Neural cell (in vitro differentiated cells): ENCODE data around the gene YWHAE. TPM values are rescaled to one million over a fixed set of nuclear protein-coding genes. Genes with fewer than 3 reads are reported as not detected.
"Not testable (repeated sequence)": the region's sequence is repeated elsewhere in the genome, so short reads cannot be mapped to it uniquely, and the experiment has no call there.

Experiments used
- H2AFZ ChIP-seq: fragments of 200-600, 300-800 bp; sonication (generic), shearing (Covaris generic); 2 replicates; pipeline ENCODE4 v1.6.0; 2014; ENCODE audit warnings: low read depth, mild to moderate bottlenecking, antibody characterized with exemption, low read length, moderate library complexity
- H3F3A ChIP-seq: fragments of 200-600 bp; shearing (Covaris generic); 2 replicates; pipeline ENCODE4 v1.6.1; 2016; ENCODE audit warnings: mild to moderate bottlenecking, moderate library complexity, mixed read lengths, antibody characterized with exemption, low read length; ENCODE audit not compliant: insufficient read depth, poor library complexity, severe bottlenecking
- H3K27ac ChIP-seq: fragments of 200-600, 300-800 bp; sonication (generic), shearing (Covaris generic); 2 replicates; pipeline ENCODE4 v1.5.1; 2014; ENCODE audit warnings: mild to moderate bottlenecking, low read length, moderate library complexity
- H3K27me3 ChIP-seq: fragments of 300-800, 200-600 bp; sonication (generic), shearing (Covaris generic); 2 replicates; pipeline ENCODE4 v1.6.0; 2014; ENCODE audit warnings: mild to moderate bottlenecking, low read depth, low read length, moderate library complexity; ENCODE audit not compliant: insufficient read depth
- H3K36me3 ChIP-seq: fragments of 300-800, 200-600 bp; sonication (generic), shearing (Covaris generic); 2 replicates; pipeline ENCODE4 v1.5.1; 2014; ENCODE audit warnings: mild to moderate bottlenecking, antibody characterized with exemption, low read length, moderate library complexity; ENCODE audit not compliant: insufficient read depth
- H3K4me2 ChIP-seq: fragments of 300-800, 200-600 bp; sonication (generic), shearing (Covaris generic); 2 replicates; pipeline ENCODE4 v1.6.0; 2014; ENCODE audit warnings: mild to moderate bottlenecking, low read length
- H3K4me3 ChIP-seq: fragments of 300-800, 200-600 bp; sonication (generic), shearing (Covaris generic); 2 replicates; pipeline ENCODE4 v1.5.1; 2014; ENCODE audit warnings: mild to moderate bottlenecking, low read length, moderate library complexity
- H3K79me2 ChIP-seq: fragments of 200-600 bp; shearing (Covaris generic); replicated peaks from 2 replicates; pipeline ENCODE4 v1.6.0; 2014; ENCODE audit warnings: mild to moderate bottlenecking, low read length, moderate library complexity; ENCODE audit not compliant: insufficient read depth
- H3K9ac ChIP-seq: fragments of 300-800, 200-600 bp; sonication (generic), shearing (Covaris generic); 2 replicates; pipeline ENCODE4 v1.6.1; 2016; ENCODE audit warnings: mild to moderate bottlenecking, low read length, mixed read lengths
- H3K9me2 ChIP-seq: fragments of 200-600 bp; shearing (Covaris generic); 2 replicates; pipeline ENCODE4 v1.6.1; 2016; ENCODE audit warnings: mild to moderate bottlenecking, low read length, mixed read lengths; ENCODE audit not compliant: insufficient read depth
- H3K9me3 ChIP-seq: fragments of 200-600, 300-800 bp; sonication (generic), shearing (Covaris generic); 2 replicates; pipeline ENCODE4 v1.6.1; 2016; ENCODE audit warnings: mild to moderate bottlenecking, mixed run types, low read length, moderate library complexity, mixed read lengths
- H4K20me1 ChIP-seq: fragments of 200-600 bp; shearing (Covaris generic); 2 replicates; pipeline ENCODE4 v1.6.1; 2016; ENCODE audit warnings: mild to moderate bottlenecking, mixed run types; ENCODE audit not compliant: insufficient read depth
- EP300 ChIP-seq: fragments of 450-650 bp; conservative IDR thresholded peaks from 2 replicates; pipeline ENCODE4 v1.6.1; 2014; ENCODE audit warnings: antibody characterized with exemption, mild to moderate bottlenecking, moderate library complexity; ENCODE audit not compliant: poor library complexity, severe bottlenecking
- EZH2 ChIP-seq: fragments of 200-600, 300-800 bp; shearing (Covaris generic), sonication (generic); IDR thresholded peaks from 2 replicates; pipeline ENCODE4 v1.6.1; 2014; ENCODE audit warnings: antibody characterized with exemption, low read length, borderline replicate concordance, mild to moderate bottlenecking; ENCODE audit not compliant: insufficient read depth, poor library complexity, severe bottlenecking
- MXI1 ChIP-seq: fragments of 450-650 bp; conservative IDR thresholded peaks from 2 replicates; pipeline ENCODE4 v1.6.1; 2014; ENCODE audit warnings: antibody characterized with exemption, mild to moderate bottlenecking; ENCODE audit not compliant: poor library complexity, severe bottlenecking
- POLR2AphosphoS5 ChIP-seq: IDR thresholded peaks from 2 replicates; pipeline ENCODE4 v1.6.1; 2012
- RAD21 ChIP-seq: fragments of 450-650 bp; conservative IDR thresholded peaks from 2 replicates; pipeline ENCODE4 v1.6.1; 2014; ENCODE audit warnings: antibody characterized with exemption, mild to moderate bottlenecking, moderate library complexity
- SMC3 ChIP-seq: fragments of 450-650 bp; conservative IDR thresholded peaks from 2 replicates; pipeline ENCODE4 v1.6.1; 2014; ENCODE audit warnings: antibody characterized with exemption, mild to moderate bottlenecking, moderate library complexity; ENCODE audit not compliant: poor library complexity
- TAF1 ChIP-seq: IDR thresholded peaks from 2 replicates; pipeline ENCODE4 v1.6.1; 2012; ENCODE audit warnings: low read depth
- polyA plus RNA-seq: library from polyadenylated mRNA; depleted of rRNA; stranded (reverse); fragments of >200 nt; gene quantifications from 2 replicates; pipeline ENCODE4 v1.2.3, GENCODE V29; 2014
- TF ChIP-seq, protein P1 (sequence below): fragments of 450-650 bp; IDR thresholded peaks from 2 replicates; pipeline ENCODE4 v1.5.1; 2014; ENCODE audit warnings: antibody characterized with exemption, mild to moderate bottlenecking, moderate library complexity; ENCODE audit not compliant: poor library complexity, severe bottlenecking
- TF ChIP-seq, protein P2 (sequence below): IDR thresholded peaks from 2 replicates; pipeline ENCODE4 v1.6.1; 2012; ENCODE audit warnings: borderline replicate concordance

Gene YWHAE
- polyA plus RNA-seq, 1 donor from 2014 or later: 594 TPM

DNA sequence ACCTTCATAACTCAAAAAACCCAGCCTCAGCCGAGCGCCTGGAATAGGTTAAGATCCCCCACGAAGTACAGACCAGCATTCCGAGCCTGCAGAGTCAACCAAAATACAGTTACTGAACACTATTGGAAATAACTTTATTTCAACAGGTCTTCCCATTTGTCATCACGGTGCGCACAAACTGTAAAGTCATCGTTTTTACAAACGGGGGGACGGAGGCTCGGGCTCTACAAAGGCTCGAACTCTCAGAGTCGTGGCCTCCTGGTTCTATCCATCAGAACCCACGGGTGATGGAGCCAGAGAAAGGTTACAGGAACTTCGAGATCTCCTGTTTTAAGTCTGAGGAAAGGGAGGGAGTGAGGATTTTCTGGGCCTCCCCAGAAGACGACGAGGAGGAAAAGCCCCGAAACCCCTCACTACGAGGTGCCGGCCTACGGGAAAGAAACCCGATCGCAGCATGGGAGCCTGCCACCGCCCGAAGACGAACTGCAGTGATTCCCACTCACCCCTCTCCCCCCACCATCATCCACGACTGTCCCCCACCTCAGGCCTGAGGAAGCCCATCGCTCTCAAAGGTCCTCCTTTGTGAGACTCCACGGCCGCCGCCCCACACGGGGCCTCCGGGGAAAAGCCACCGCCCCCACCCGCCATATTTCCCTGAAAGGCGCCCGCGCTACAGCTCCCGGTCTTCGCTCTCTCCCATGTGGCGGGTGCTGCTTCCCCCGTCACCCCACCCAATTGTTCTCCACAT is 917 bp downstream of the YWHAE start:
- peak overlapping the region; percentile 99 for H3K9ac ChIP-seq
- no peaks in the 10 kb centered on the region for H3K36me3 ChIP-seq
- no peaks in the 10 kb centered on the region for H3K9me2 ChIP-seq
- peak overlapping the region; percentile 99 for H3K27ac ChIP-seq
- H3F3A ChIP-seq: peaks cover 4% of the 10 kb centered on the region
- peak overlapping the region; percentile 66 for H3K4me2 ChIP-seq
- no peaks in the 10 kb centered on the region for H3K9me3 ChIP-seq
- H4K20me1 ChIP-seq: peaks cover 17% of the 10 kb centered on the region
- TF ChIP-seq, protein P1, sequence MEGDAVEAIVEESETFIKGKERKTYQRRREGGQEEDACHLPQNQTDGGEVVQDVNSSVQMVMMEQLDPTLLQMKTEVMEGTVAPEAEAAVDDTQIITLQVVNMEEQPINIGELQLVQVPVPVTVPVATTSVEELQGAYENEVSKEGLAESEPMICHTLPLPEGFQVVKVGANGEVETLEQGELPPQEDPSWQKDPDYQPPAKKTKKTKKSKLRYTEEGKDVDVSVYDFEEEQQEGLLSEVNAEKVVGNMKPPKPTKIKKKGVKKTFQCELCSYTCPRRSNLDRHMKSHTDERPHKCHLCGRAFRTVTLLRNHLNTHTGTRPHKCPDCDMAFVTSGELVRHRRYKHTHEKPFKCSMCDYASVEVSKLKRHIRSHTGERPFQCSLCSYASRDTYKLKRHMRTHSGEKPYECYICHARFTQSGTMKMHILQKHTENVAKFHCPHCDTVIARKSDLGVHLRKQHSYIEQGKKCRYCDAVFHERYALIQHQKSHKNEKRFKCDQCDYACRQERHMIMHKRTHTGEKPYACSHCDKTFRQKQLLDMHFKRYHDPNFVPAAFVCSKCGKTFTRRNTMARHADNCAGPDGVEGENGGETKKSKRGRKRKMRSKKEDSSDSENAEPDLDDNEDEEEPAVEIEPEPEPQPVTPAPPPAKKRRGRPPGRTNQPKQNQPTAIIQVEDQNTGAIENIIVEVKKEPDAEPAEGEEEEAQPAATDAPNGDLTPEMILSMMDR: no peak
- TF ChIP-seq, protein P2, sequence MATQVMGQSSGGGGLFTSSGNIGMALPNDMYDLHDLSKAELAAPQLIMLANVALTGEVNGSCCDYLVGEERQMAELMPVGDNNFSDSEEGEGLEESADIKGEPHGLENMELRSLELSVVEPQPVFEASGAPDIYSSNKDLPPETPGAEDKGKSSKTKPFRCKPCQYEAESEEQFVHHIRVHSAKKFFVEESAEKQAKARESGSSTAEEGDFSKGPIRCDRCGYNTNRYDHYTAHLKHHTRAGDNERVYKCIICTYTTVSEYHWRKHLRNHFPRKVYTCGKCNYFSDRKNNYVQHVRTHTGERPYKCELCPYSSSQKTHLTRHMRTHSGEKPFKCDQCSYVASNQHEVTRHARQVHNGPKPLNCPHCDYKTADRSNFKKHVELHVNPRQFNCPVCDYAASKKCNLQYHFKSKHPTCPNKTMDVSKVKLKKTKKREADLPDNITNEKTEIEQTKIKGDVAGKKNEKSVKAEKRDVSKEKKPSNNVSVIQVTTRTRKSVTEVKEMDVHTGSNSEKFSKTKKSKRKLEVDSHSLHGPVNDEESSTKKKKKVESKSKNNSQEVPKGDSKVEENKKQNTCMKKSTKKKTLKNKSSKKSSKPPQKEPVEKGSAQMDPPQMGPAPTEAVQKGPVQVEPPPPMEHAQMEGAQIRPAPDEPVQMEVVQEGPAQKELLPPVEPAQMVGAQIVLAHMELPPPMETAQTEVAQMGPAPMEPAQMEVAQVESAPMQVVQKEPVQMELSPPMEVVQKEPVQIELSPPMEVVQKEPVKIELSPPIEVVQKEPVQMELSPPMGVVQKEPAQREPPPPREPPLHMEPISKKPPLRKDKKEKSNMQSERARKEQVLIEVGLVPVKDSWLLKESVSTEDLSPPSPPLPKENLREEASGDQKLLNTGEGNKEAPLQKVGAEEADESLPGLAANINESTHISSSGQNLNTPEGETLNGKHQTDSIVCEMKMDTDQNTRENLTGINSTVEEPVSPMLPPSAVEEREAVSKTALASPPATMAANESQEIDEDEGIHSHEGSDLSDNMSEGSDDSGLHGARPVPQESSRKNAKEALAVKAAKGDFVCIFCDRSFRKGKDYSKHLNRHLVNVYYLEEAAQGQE: no peak
- TF ChIP-seq RAD21: no peak
- peak; percentile 2 for TF ChIP-seq TAF1
- TF ChIP-seq SMC3: no peak
- no peak for TF ChIP-seq POLR2AphosphoS5
- no peak for TF ChIP-seq EZH2
- no peak for TF ChIP-seq EP300
- peak; percentile 22 for TF ChIP-seq MXI1
- H3K79me2 ChIP-seq: peaks cover 58% of the 10 kb centered on the region
- peak overlapping the region; percentile 90 for H3K4me3 ChIP-seq
- peak overlapping the region; percentile 93 for H2AFZ ChIP-seq
- no peaks in the 10 kb centered on the region for H3K27me3 ChIP-seq

DNA sequence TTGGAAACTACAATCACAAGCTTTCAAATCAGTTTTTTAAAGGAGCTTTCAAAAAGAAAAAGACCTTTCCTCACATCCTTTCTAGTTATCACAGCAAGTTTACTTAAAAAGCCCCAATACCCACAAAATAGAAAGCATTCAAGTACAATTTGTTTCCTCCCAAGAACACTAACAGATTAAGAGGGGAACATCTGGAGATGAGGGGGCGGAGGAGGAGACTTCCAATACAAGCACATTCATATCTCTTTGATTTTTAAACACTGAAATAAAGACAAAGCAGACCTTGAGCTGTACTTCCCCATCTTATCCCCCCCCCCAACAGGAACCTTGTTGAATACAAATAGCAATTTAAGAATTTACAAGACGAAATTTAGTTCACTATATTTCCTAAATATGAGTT is 2.0 kb downstream of the YWHAE start:
- no peaks in the 10 kb centered on the region for H3K27me3 ChIP-seq
- peak overlapping the region; percentile 66 for H3K4me2 ChIP-seq
- H3K9me3 ChIP-seq: no peaks in the 10 kb centered on the region
- H3K36me3 ChIP-seq: no peaks in the 10 kb centered on the region
- peak overlapping the region; percentile 99 for H3K27ac ChIP-seq
- peak overlapping the region; percentile 90 for H3K4me3 ChIP-seq
- H3F3A ChIP-seq: peaks cover 4% of the 10 kb centered on the region
- TF ChIP-seq, protein P1: no peak
- TF ChIP-seq EP300 (no peak), MXI1 (no peak), SMC3 (no peak), RAD21 (no peak)
- H4K20me1 ChIP-seq: peaks cover 28% of the 10 kb centered on the region
- H2AFZ ChIP-seq: no peak overlapping the region
- peak overlapping the region; percentile 99 for H3K9ac ChIP-seq
- H3K9me2 ChIP-seq: no peaks in the 10 kb centered on the region
- H3K79me2 ChIP-seq: peaks cover 68% of the 10 kb centered on the region

DNA sequence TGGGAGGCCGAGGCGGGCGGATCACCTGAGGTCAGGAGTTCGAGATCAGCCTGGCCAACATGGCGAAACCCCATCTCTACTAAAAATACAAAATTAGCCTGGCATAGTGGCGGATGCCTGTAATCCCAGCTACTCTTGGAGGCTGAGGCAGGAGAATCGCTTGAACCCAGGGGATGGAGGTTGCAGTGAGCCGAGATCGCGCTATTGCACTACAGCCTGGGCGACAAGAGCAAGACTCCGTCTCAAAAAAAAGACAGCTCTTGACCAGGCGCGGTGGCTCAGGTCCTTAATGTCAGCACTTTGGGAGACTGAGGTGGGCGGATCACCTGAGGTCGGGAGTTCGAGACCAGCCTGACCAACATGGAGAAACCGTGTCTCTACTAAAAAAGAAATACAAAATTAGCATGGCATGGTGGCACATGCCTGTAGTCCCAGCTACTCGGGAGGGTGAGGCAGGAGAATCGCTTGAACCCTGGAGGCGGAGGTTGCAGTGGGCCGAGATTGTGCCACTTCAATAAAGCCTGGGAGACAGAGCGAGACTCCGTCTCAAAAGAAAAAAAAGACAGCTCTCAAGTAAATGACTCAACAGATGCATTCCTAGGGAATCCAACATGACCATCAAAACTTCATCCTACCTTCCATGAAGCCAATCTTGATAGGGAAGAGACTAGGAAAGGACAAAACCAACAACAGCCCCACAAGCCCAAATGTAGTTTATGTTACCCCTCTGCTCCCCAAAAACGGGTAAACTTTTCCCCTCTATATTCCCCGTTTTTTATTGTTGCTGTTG is 4.0 kb downstream of the YWHAE start:
- not testable (repeated sequence) for H2AFZ ChIP-seq, H3K9ac ChIP-seq, H3K4me3 ChIP-seq, H3K4me2 ChIP-seq, H3K9me2 ChIP-seq, H3K27ac ChIP-seq, H3K36me3 ChIP-seq, H3F3A ChIP-seq, H3K9me3 ChIP-seq, H3K27me3 ChIP-seq
- Histone ChIP-seq H3K79me2 (peaks cover 88% of the 10 kb centered on the region), H4K20me1 (peaks cover 46% of the 10 kb centered on the region)
